NCI-H146 treated with DMSO at 0.1 percent for 48 hours (cell line): ENCODE results near the gene GSTCD.
"Not testable (repeated sequence)": the region's sequence is repeated elsewhere in the genome, so short reads cannot be mapped to it uniquely, and the experiment has no call there.

Source experiments
- DNase-seq: peaks from one replicate; lab custom pipeline; 2025; ENCODE audit not compliant: unreplicated experiment; lab: John Stamatoyannopoulos, UW

GSTCD gene

DNA sequence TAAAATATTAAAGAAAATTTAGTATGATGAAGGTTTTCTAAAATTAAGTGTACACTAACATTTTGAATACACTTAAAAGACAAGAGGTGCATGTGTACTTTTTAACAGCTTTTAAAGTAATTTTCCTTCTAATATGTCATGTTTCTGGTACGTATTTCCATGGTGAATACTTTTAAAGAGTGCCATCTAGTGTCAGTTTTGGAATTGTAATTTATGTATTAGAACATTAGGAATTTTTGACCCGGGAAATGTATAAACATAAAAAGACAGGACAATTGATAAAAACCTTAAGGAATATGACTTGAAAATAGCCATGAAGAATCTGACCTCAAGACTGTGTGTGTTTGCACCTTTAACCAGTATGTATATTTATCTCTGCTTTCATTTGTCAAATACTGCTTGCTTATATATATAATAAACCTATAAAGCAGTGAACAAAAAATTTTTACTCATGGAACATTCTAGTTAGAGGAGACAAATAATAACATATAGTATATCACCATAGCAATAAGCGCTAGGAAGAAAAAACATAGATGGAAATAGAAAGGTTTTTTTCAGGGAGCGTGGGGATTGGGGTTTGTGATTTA, 7.2 kb downstream of the GSTCD start:
- no peak for DNase-seq

GRCh38 chr4:105719204-105719603, 10.6 kb downstream of the GSTCD start:
- no peak for DNase-seq

- DNase-seq, result no peak
Observed at GRCh38 chr4:105725623-105726022, 17.0 kb downstream of the GSTCD start.

DNA sequence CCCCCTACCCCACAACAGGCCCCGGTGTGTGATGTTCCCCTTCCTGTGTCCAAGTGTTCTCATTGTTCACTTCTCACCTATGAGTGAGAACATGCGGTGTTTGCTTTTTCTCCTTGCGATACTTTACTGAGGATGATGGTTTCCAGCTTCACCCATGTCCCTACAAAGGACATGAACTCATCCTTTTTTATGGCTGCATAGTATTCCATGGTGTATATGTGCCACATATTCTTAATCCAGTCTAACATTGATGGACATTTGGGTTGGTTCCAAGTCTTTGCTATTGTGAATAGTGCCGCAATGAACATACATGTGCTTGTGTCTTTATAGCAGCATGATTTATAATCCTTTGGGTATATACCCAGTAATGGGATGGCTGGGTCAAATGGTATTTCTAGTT, 21.3 kb downstream of the GSTCD start:
- not testable (repeated sequence) for DNase-seq

DNA sequence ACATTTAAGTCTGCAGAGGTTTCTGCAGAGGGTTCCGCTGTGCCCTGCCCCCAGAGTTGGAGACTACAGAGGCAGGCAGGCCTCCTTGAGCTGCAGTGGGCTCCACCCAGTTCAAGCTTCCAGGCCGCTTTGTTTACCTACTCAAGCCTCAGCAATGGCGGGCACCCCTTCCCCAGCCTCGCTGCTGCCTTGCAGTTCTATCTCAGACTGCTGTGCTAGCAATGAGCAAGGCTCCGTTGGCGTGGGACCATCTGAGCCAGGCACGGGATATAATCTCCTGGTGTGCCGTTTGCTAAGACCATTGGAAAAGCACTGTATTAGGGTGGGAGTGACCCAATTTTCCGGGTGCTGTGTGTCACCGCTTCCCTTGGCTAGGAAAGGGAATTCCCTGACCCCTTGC, 26.6 kb downstream of the GSTCD start:
- DNase-seq, result not testable (repeated sequence)

GRCh38 chr4:105741548-105741947, 33.0 kb downstream of the GSTCD start:
- no peak for DNase-seq

DNA sequence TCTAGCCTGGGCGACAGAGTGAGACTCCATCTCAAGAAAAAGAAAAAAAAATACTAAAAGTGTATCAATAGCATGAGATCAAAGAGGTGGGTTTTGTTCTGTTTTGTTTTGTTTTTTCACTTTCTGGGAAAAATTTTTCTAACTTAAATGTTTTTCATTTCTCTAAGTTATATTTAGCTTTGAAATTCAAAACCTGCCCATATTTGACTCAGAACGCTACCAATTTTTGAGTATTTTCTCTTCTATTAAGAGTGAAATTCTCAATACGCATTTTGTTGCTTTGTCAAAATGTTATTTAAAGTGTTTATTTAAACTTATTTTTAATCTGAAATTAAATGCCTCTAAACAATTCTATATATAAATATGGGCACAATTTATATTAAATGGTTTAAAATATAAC, 39.6 kb downstream of the GSTCD start:
- DNase-seq, result no peak

DNA sequence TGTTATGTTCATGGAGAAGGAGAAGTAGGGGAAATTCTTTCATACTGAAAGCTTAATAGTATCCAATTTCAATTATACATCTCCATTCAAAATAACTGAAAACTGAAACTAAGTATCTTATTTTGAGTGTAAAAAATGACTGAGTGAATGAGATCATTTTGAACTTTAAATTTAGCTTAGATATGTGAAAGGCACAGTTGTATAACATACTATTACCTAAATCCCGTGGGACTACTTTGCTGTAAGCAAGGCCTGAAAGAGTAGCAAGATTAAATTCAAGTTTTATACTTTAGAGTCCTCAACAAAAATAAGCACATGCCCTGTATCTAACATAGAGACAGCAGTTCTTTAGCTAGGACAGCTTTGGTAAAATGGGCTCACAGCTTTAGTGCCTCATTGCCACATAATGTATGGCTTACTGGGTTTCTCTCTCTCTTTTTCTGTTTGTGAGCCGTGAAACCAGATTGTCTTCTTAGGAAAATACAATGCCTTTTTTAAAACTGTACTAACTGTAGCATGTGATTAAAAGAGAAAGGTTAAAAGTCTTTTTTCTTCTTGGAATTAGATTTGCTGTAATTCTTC, 43.2 kb downstream of the GSTCD start:
- no peak for DNase-seq

DNA sequence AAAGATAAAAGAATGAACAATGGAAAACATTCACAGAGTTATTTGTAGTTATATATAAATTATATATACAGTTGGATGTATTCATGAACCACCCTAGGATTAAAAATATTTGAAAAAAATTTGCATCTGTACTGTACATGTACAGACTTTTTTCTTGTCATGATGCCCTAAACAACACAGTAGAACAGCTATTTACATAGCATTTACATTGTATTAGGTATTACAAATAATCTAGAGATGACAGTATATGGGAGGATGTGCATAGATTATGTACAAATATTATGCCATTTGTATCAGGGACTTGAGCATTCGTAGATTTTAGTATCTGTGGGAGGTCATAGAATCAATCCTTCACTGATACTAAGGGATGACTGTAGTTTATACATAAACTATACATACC, 44.8 kb downstream of the GSTCD start:
- DNase-seq, result no peak

DNA sequence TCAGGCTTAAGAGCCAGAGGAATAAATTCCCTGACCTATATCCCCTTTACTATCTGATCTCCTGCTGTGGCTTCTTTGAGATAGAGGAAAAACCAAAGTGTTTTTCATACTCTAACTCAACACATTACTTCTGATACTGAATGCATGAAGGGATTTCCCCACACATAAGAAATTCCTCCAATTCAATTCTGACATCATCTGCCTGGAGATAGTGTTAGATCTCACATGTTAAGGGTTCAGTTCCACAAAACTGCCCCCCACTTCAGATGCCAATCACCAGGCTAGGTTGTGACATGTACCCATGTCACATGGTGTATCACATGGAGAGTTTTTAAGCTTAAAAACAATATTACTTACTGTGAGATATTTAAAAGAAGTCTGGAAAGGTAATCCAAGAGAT, 46.8 kb downstream of the GSTCD start:
- DNase-seq, result no peak

DNA sequence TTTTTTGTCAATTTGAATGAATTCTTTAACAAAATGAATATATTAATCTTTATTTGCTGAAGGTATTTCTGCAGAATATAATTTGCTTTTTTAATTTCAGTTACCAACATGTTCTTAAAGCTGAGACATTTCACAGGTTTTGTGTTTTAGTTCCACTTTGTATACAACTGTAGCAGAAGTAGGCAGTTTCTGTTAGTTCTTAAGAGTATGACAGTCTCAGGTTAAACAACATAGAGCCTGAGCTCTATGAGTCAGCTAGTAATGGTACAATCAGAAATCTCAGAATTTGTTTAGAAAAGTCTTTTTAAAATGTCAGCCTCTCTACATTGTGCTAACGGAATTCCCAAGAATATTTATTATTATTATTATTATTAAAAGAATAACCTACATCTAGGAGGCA, 50.4 kb downstream of the GSTCD start:
- no peak for DNase-seq

DNA sequence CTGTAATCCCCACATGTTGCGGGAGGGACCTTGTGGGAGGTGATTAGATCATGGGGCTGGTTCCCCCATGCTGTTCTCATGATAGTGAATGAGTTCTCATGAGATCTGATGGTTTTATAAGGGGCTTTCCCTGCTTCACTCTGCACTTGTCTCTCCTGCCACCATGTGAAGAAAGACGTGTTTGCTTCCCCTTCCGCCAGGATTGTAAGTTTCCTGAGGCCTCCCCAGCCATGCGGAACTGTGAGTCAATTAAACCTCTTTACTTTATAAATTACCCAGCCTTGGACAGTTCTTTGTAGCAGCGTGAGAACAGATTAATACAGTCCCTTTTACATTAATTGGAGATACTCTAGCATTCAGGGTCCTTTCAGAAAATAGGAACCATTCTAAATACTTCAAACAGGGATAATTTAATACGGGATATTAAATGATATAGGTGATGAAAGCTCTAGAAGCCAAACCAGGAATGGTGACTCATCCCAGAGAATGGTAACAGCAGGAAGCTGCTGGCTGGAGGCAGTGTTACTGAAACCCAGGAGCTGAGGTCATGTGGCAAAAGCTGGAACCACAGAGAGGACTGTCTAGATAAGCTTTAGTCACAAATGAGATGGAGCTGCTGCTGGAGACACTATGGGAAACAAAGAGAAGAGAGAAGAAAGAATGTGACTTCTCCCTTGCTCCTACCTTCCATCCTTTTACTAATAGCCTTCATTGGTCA, 57.3 kb downstream of the GSTCD start:
- DNase-seq, result no peak

DNA sequence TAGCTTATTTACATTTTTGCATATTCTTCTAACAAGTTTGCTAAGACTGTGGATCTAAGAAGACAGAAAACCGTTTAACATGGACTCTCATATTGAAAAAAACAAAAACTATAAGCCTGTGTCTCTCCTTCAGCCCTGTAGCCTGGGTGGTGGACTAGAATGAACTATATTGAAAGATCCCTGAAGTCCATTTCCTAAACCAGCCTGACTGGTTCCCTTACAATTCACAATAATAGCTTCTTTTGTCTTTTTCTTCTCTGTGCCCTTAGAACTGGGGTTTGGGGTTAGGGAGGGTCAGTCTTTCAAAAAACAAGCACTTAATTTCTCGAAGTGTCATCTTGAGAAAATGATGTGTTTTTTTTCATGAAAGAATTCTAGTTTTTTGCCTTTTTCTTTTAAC, 59.0 kb downstream of the GSTCD start:
- no peak for DNase-seq

DNA sequence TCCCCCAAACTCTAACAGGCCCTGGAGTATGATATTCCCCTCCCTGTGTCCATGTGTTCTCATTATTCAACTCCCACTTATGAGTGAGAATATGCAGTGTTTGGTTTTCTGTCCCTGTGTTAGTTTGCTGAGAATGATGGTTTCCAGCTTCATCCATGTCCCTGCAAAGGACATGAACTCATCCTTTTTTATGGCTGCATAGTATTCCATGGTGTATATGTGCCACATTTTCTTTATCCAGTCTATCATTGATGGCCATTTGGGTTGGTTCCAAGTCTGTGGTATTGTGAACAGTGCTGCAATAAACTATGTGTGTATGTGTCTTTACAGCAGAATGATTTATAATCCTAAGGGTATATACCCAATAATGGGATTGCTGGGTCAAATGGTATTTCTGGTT, 61.9 kb downstream of the GSTCD start:
- not testable (repeated sequence) for DNase-seq

- not testable (repeated sequence) for DNase-seq
Observed at GRCh38 chr4:105772065-105772464, 63.5 kb downstream of the GSTCD start.

- DNase-seq, result not testable (repeated sequence)
Observed at GRCh38 chr4:105775760-105776415, 67.3 kb downstream of the GSTCD start.

- DNase-seq, result no peak
Observed at GRCh38 chr4:105780176-105780575, 71.6 kb downstream of the GSTCD start.

DNA sequence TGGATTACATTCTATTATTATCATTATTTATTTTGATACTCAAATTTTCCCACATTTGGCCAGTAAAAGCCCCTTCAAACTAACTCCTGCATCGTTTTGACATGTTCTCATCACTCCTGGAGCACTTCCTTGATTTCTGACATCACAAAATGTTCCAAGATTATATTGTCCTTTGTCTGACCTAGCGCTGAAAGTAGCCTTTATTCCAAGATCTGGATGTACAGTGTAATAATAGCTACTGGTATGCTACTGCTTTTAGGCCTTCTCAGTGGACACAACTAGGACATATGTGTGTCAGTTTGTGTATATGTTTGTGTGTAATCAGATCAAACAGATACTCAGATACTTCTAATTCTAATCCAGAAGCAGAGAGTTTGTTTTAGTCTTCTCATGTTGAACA, 76.2 kb downstream of the GSTCD start:
- DNase-seq, result no peak

DNA sequence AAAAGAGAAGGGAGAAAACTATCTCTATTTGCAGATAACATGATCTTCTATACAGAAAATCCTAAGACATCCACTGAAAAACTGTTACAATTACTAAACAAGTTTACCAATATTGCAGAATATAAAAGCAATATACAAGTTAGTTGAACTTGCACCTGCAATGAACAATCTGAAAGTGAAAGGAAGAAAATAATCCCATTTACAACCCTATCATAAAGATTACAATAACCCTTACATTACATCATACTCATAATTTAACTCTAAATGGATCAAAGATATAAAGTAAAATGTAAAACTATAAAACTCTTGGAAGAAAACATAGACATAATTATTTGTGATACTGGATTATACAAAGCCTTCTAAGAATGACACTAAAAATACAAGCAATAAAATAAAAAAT, 77.2 kb downstream of the GSTCD start:
- DNase-seq, result no peak

DNA sequence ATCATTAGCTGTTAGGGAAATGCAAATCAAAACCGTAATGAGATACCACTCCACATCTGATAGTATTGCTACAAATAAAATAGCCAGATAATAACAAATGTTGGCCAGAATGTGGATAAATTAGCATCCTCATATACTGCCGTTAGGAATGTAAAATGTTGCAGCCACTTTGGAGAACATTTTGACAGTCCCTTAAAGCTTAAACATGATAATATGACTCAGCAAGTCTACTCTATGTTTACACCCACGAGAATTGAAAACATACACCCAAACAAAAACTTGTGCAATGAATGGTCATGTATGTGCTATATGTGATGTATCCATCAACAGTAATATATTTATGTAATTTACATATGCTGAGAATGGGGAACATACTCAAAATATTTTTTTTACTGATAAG, 78.2 kb downstream of the GSTCD start:
- DNase-seq, result no peak

- no peak for DNase-seq
Observed at GRCh38 chr4:105797225-105797624, 88.6 kb downstream of the GSTCD start.

GRCh38 chr4:105805501-105806120, 97.0 kb downstream of the GSTCD start:
- no peak for DNase-seq
